Ovary (tissue), 9 donors: Measurements from ENCODE around the gene LRRC4C. TPM values are rescaled to one million over a fixed set of nuclear protein-coding genes. Genes with fewer than 3 reads are reported as not detected.

Experiments used
- DNase-seq, 5 donors: peaks; one replicate each; pipeline ENCODE4 v3.0.0-alpha.2; 2019 to 2020
- H3K27ac ChIP-seq, 2 donors: fragments of 200-600 bp; one replicate each; pipeline versions ENCODE4 v1.5.1 to v1.8.0; 2019 to 2022
- H3K27me3 ChIP-seq: fragments of 200-600 bp; one replicate; pipeline ENCODE4 v1.8.0; 2022
- H3K36me3 ChIP-seq: fragments of 200-600 bp; sonication (generic); one replicate; pipeline ENCODE4 v1.5.1; 2019
- H3K4me1 ChIP-seq: one replicate; pipeline ENCODE4 v1.8.1; 2013; ENCODE audit warnings: mild to moderate bottlenecking, moderate library complexity; ENCODE audit not compliant: insufficient read depth
- H3K4me3 ChIP-seq: fragments of 200-600 bp; sonication (generic); one replicate; pipeline ENCODE4 v1.5.1; 2017
- H3K9me3 ChIP-seq, 2 donors: fragments of 200-600 bp in 1 of 2; sonication (generic) in 1 of 2; one replicate each; pipeline versions ENCODE4 v1.5.1 to v1.8.1; 2013 to 2019; ENCODE audit warnings: mild to moderate bottlenecking in 1 of 2, moderate library complexity in 1 of 2
- CTCF ChIP-seq, 3 donors: fragments of 450-650 bp in 2 of 3; fragments of 200-600 bp in 1 of 3; IDR thresholded peaks; one replicate each; pipeline versions ENCODE4 v1.5.1 to v1.8.0; 2016 to 2022; ENCODE audit warnings: antibody characterized with exemption in 3 of 3, mild to moderate bottlenecking in 1 of 3
- EP300 ChIP-seq: sonication (generic); formaldehyde crosslinking; IDR thresholded peaks from one replicate; pipeline ENCODE4 v1.6.1; 2017; ENCODE audit warnings: antibody characterized with exemption
- POLR2A ChIP-seq: fragments of 450-650 bp; IDR thresholded peaks from one replicate; pipeline ENCODE4 v1.6.1; 2017; ENCODE audit warnings: antibody characterized with exemption, mild to moderate bottlenecking, moderate library complexity
- WGBS, 3 donors: extraction: QIAGEN DNeasy Blood & Tissue Kit in 1 of 3; methylation state at CpG; one replicate each; pipeline versions ENCODE4 v1.1.5 to v1.1.7; 2013 to 2017; 5-methylcytosine and 5-hydroxymethylcytosine counted together
- intact Hi-C, 4 donors: fragments of 100-400 bp; cut with DNase I; formaldehyde crosslinking; loops; one replicate each; pipeline versions ENCODE4 v1.11.0 to v1.15.1; 2022 to 2023
- polyA plus RNA-seq, 2 donors: library from polyadenylated mRNA; stranded (reverse); fragments of 200-250 nt in 1 of 2; fragments of 350-450 nt in 1 of 2; fragmentation: Illumina TruSeq in 1 of 2; extraction: RNeasy Lipid Tissue Mini Kit (QIAGEN cat#74804) in 1 of 2; gene quantifications; one replicate each; pipeline ENCODE4 v1.2.3, GENCODE V29; 2013 to 2014
- total RNA-seq, 7 donors: library from RNA; depleted of rRNA in 2 of 7; stranded (reverse); fragments of >200 nt in 2 of 7; fragmentation: NEBNext Ultra II Directional in 3 of 7; extraction: Animal tissue kit (Norgen Biotek cat#: 25700) in 3 of 7; gene quantifications; one replicate each; pipeline versions ENCODE4 v1.1.0 to v1.2.4, GENCODE V29; 2016 to 2023
- donor health status: DM: no; HTN: no; CAD: no; lungs with moderate emphysema.
- donor health status: DM: no; HTN: no; CAD: no.
- donor health status: Bipolar disorder and iron deficiency.
- donor health status: DM: yes; HTN: yes; CAD: no.
- donor health status: DM: no; HTN: no; CAD: no.
- donor health status: DM: yes; HTN: yes; CAD: no.

LRRC4C gene
- total and polyA plus RNA-seq, 9 donors: 0.15 to 12.5 (median 0.78) TPM

DNA sequence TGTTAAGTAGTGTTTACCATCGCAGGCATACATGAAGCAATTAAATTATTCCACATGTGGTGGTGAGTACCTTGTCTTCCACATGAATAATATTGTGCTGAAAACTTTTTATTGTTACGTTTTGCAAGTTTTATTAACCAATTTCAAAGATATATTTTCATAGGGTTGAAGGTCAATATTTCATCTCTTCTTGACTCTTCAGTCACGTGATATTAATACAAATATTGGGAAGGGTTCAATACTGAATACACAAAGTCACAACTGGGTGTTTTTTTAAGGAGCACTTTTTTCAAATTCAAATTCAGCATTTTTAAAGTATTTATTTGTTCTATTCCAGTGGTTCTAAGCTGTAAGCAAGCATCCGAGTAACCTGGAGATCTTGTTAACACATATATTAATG is 348.9 kb downstream of the LRRC4C start:
- no peaks in the 10 kb centered on the region for H3K4me1 ChIP-seq
- no peaks in the 10 kb centered on the region for H3K27me3 ChIP-seq
- H3K36me3 ChIP-seq: no peaks in the 10 kb centered on the region
- TF ChIP-seq CTCF (IDR thresholded peaks at IDR 0.05) (no peak), EP300 (no peak), POLR2A (no peak)
- no peaks in the 10 kb centered on the region for H3K9me3 ChIP-seq
- intact Hi-C loops: no loop called here
- 71 to 78% (median 76%) methylated on average over 4 of the region's 4 CpGs for WGBS, 3 donors
- no peak overlapping the region for H3K4me3 ChIP-seq
- no peak overlapping the region for H3K27ac ChIP-seq
- DNase-seq: no peak

DNA sequence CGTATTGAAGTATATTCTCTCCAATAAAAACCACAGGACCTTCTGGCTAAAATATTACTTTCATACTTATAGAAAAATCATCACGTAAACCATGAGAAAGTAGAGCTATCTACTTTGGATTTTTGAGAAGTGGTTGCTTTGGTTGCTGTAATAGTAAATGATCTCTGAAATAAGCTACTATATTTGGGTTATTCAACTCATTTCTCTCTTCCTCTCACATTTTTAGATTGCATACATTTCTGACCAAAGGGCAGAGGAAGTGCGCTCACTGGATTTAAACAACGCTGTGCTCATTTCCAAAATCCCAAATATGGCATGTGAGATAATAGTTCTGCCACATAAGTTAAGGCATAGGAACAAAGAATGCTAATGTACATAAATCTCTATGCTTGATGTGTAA is 357.0 kb downstream of the LRRC4C start:
- Histone ChIP-seq H3K36me3 (no peaks in the 10 kb centered on the region), H3K4me3 (no peak overlapping the region), H3K27ac (no peak overlapping the region), H3K4me1 (no peaks in the 10 kb centered on the region), H3K9me3 (no peaks in the 10 kb centered on the region), H3K27me3 (no peaks in the 10 kb centered on the region)
- TF ChIP-seq CTCF (IDR thresholded peaks at IDR 0.05) (no peak), POLR2A (no peak), EP300 (no peak)
- intact Hi-C loops: no loop called here
- WGBS, 3 donors: 85 to 88% (median 85%) methylated on average over 4 of the region's 4 CpGs
- no peak for DNase-seq

DNA sequence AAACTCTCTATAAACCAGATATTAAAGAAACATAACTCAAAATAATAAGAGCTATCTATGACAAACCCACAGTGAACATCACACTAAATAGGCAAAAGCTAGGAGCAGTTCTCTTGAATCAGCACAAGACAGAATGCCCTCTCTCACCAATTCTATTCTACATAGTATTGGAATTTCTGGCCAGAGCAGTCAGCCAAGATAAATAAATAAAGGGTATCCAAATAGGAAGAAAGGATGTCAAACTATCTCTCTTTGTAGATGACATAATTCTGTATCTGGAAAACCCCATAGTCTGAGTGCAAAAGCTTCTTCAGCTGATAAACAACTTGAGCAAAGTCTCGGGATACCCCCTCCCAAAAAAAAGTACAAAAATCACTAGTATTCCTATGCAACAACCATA is 359.8 kb downstream of the LRRC4C start:
- no peak for DNase-seq
- TF ChIP-seq EP300: no peak
- TF ChIP-seq POLR2A: no peak
- no peak for TF ChIP-seq CTCF (IDR thresholded peaks at IDR 0.05)
- Histone ChIP-seq H3K27me3 (no peaks in the 10 kb centered on the region), H3K36me3 (no peaks in the 10 kb centered on the region), H3K27ac (no peak overlapping the region), H3K9me3 (no peaks in the 10 kb centered on the region), H3K4me1 (no peaks in the 10 kb centered on the region), H3K4me3 (no peak overlapping the region)
- WGBS, 3 donors: 51 to 69% (median 61%) methylated on average over 1 of the region's 1 CpG
- intact Hi-C loops: no loop called here

DNA sequence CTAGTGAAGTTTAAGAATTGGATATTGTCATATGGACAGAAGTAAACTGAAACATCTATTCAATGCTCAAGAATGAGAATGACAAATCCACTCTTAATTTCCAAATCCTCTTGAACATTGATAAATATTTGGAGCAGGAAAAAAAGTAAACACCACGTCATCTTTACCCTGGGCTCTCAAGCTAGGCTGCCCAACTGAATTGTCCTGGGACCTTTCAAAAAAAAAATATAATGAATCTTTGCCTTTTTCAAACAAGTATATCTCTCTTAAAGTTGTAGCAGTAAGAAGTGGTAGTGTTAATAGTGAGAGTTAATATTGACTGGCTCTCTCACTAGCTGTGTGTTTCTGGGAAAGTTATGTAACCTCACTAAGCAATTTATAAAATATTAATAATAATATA is 374.3 kb downstream of the LRRC4C start:
- Histone ChIP-seq H3K36me3 (no peaks in the 10 kb centered on the region), H3K27me3 (no peaks in the 10 kb centered on the region), H3K27ac (no peak overlapping the region), H3K4me3 (no peak overlapping the region), H3K9me3 (no peaks in the 10 kb centered on the region), H3K4me1 (no peaks in the 10 kb centered on the region)
- intact Hi-C loops: no loop called here
- TF ChIP-seq EP300 (no peak), POLR2A (no peak), CTCF (IDR thresholded peaks at IDR 0.05) (no peak)
- WGBS, 3 donors: 34 to 69% (median 38%) methylated on average over 1 of the region's 1 CpG
- no peak for DNase-seq
